ENCODE measurements around the gene SSR1. TPM values are rescaled to one million over a fixed set of nuclear protein-coding genes. Genes with fewer than 3 reads are reported as not detected.
A peak's percentile ranks its signal among the peaks of the same experiment; 100 is the strongest.
"Not testable (repeated sequence)": the region's sequence is repeated elsewhere in the genome, so short reads cannot be mapped to it uniquely, and the experiment has no call there.

The SSR1 gene
- total RNA-seq, 6 donors from 2014 or later: 14.5 to 135 (median 57.7) TPM

DNA sequence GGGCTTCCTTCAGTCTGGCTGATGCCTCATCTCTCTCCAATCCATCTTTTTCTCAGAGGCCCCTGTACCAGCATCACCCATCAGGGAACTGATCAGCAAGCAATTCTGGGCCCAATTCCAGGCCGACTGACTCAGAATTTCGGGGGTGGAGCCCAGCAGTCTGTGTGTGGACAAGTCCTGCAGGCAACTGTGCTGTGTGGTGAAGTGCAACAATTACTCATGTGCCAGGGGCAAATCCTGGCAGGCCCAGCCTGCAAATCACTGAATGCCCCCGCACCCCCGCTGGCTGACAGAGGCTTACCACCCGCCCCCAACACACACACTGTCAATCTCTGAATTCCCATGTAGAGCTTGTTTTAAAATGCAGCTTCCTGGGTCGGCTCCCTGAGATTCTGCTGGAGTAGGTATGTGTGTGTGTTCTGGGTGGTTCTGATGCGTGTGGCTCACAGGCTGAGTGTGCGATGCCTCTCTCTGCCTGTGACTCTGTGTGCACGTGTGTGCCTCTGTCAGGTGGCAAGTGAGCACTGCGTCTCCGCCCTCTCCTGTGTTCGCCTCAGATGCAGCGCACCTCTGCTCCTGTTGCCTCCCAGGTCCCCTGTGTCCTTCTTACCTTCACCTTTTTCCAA, 45.4 kb downstream of the SSR1 start:
- peak in 1 of 2 donors; percentile 48 for DNase-seq
- no peak overlapping the region for H3K27ac ChIP-seq
- H3K36me3 ChIP-seq: no peaks in the 10 kb centered on the region
- no peaks in the 10 kb centered on the region for H3K9me3 ChIP-seq
- H3K4me3 ChIP-seq: no peak overlapping the region
- no peaks in the 10 kb centered on the region for H3K27me3 ChIP-seq
- no peak for TF ChIP-seq EP300 (IDR thresholded peaks at IDR 0.05)
- no peak for TF ChIP-seq POLR2AphosphoS5 (IDR thresholded peaks at IDR 0.05)
- no peak for TF ChIP-seq POLR2A (IDR thresholded peaks at IDR 0.05)
- no peak for TF ChIP-seq CTCF (IDR thresholded peaks at IDR 0.05)
- H3K4me1 ChIP-seq: no peaks in the 10 kb centered on the region
- ATAC-seq (ENCODE audit: low FRiP score in 2 of 2): peak in 1 of 2 donors; percentile 73
- WGBS, 2 donors: 66 to 79% methylated on average over 9 to 13 of the region's 13 CpGs

GRCh38 chr6:7267071-7267465, 45.9 kb downstream of the SSR1 start:
- Histone ChIP-seq H3K27me3 (no peaks in the 10 kb centered on the region), H3K27ac (no peak overlapping the region), H3K9me3 (no peaks in the 10 kb centered on the region), H3K4me3 (no peak overlapping the region), H3K4me1 (peaks cover 0 to 2% (median 0%) of the 10 kb centered on the region in 4 donors), H3K36me3 (no peaks in the 10 kb centered on the region)
- DNase-seq (no peak), ATAC-seq (ENCODE audit: low FRiP score in 2 of 2) (no peak)
- TF ChIP-seq POLR2AphosphoS5 (IDR thresholded peaks at IDR 0.05): no peak
- no peak for TF ChIP-seq EP300 (IDR thresholded peaks at IDR 0.05)
- TF ChIP-seq CTCF (IDR thresholded peaks at IDR 0.05): no peak
- TF ChIP-seq POLR2A (IDR thresholded peaks at IDR 0.05): no peak
- 82 to 95% methylated on average over 7 to 8 of the region's 8 CpGs for WGBS, 2 donors

DNA sequence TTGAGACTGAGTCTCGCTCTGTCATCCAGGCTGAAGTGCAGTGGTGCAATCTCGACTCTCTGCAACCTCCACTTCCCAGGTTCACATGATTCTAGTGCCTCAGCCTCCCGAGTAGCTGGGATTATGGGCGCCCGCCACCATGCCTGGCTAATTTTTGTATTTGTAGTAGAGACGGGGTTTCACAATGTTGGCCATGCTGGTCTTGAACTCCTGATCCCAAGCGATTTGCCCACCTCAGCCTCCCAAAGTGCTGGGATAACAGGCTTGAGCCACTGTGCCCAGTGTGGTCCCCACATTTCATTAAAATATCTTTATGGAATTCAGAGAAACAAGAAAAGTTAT, 47.6 kb downstream of the SSR1 start:
- ATAC-seq (ENCODE audit: low FRiP score in 2 of 2); DNase-seq; H3K36me3 ChIP-seq; H3K27me3 ChIP-seq; H3K27ac ChIP-seq; H3K9me3 ChIP-seq; H3K4me3 ChIP-seq: not testable (repeated sequence)
- peaks cover 12 to 15% (median 14%) of the 10 kb centered on the region in 4 donors for H3K4me1 ChIP-seq
- 95% methylated on average over 7 of the region's 7 CpGs for WGBS, 2 donors

DNA sequence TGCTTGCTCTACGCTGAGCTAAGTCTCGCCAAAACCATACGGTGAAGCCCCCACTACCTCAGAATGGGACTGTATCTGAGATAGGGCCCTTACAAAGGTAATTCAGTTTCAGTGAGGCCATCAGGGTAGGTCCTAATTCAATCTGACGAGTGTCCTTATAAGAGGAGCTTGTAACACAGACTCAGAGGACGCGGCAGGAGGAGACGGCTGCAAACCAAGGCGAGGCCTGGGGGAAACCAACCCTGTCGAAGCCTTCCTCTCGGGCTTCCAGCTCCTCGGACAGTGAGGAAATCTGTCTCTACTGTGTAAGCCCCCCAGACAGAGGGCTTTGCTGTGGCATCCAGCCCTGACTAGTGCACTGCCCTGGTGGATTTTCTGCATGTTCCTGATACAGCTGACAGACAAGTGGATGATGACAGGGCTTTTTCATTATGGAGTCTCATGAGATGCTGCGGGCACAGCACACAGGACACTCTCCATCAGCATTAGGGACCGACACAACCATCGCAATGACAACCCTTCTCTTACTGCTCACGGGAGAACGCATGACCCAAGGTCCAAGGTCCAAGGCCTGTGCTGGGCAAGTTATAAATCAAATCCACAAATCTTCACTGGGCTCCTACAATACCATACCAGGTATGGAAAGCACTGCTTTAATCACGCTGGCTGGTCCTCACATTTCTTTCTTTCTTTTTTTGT, 48.2 kb downstream of the SSR1 start:
- Histone ChIP-seq H3K4me1 (peaks cover 13 to 16% (median 15%) of the 10 kb centered on the region in 4 donors), H3K27ac (no peak overlapping the region), H3K27me3 (no peaks in the 10 kb centered on the region), H3K4me3 (no peak overlapping the region), H3K9me3 (no peaks in the 10 kb centered on the region), H3K36me3 (no peaks in the 10 kb centered on the region)
- ATAC-seq (ENCODE audit: low FRiP score in 2 of 2): no peak
- no peak for DNase-seq
- no peak for TF ChIP-seq POLR2AphosphoS5 (IDR thresholded peaks at IDR 0.05)
- TF ChIP-seq POLR2A (IDR thresholded peaks at IDR 0.05): no peak
- TF ChIP-seq EP300 (IDR thresholded peaks at IDR 0.05): no peak
- TF ChIP-seq CTCF (IDR thresholded peaks at IDR 0.05): no peak
- 90 to 91% methylated on average over 16 to 17 of the region's 17 CpGs for whole genome bisulfite sequencing, 2 donors

DNA sequence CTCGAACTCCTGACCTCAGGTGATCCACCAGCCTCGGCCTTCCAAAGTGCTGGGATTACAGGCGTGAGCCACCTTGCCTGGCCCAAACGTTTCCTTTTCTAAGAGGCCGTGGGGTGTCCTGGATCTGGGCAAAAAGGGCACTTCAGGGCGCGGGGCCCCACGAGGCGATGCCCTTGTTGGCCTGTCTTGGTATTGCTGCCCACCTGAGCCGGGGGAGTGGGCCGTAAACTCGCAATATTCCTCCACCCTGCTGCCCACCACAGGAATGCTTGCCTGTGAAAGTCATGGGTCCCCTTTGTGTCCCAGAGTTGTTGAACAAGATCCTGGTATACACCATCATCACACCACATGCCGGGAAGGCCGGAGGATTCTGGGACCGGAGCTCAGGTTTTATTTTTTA, 49.0 kb downstream of the SSR1 start:
- ATAC-seq (ENCODE audit: low FRiP score in 2 of 2) (no peak), DNase-seq (no peak)
- no peaks in the 10 kb centered on the region for H3K36me3 ChIP-seq
- peaks cover 13 to 16% (median 15%) of the 10 kb centered on the region in 4 donors for H3K4me1 ChIP-seq
- no peak for TF ChIP-seq CTCF (IDR thresholded peaks at IDR 0.05)
- TF ChIP-seq POLR2AphosphoS5 (IDR thresholded peaks at IDR 0.05): no peak
- no peak for TF ChIP-seq EP300 (IDR thresholded peaks at IDR 0.05)
- TF ChIP-seq POLR2A (IDR thresholded peaks at IDR 0.05): no peak
- H3K9me3 ChIP-seq: no peaks in the 10 kb centered on the region
- no peak overlapping the region for H3K4me3 ChIP-seq
- WGBS, 2 donors: 91 to 94% methylated on average over 8 to 15 of the region's 15 CpGs
- no peak overlapping the region for H3K27ac ChIP-seq
- no peaks in the 10 kb centered on the region for H3K27me3 ChIP-seq

GRCh38 chr6:7263519-7263805, 49.5 kb downstream of the SSR1 start:
- H3K27ac ChIP-seq; H3K9me3 ChIP-seq; ATAC-seq (ENCODE audit: low FRiP score in 2 of 2); H3K36me3 ChIP-seq; H3K4me3 ChIP-seq; H3K27me3 ChIP-seq; DNase-seq: not testable (repeated sequence)
- WGBS, 2 donors: 82 to 83% methylated on average over 9 of the region's 9 CpGs
- peaks cover 13 to 16% (median 15%) of the 10 kb centered on the region in 4 donors for H3K4me1 ChIP-seq
